Lower lobe of right lung (tissue), 2 donors: ENCODE data around the gene ZNF212. TPM values are rescaled to one million over a fixed set of nuclear protein-coding genes. Genes with fewer than 3 reads are reported as not detected.

Source experiments
- ATAC-seq, 2 donors: fragments of 200-7000 bp; cut with Tn5 transposase; one replicate each; pipeline ENCODE4 v1.9.1; 2020 to 2022; ENCODE audit warnings: mild to moderate bottlenecking in 2 of 2, moderate library complexity in 2 of 2
- DNase-seq: peaks from one replicate; pipeline ENCODE4 v3.0.0-alpha.2; 2020
- H3K27ac ChIP-seq: fragments of 200-600 bp; one replicate; pipeline ENCODE4 v1.8.0; 2022
- H3K27me3 ChIP-seq: fragments of 200-600 bp; one replicate; pipeline ENCODE4 v1.8.0; 2022; ENCODE audit warnings: low read depth
- H3K36me3 ChIP-seq: fragments of 200-600 bp; one replicate; pipeline ENCODE4 v1.8.0; 2022; ENCODE audit warnings: mild to moderate bottlenecking
- H3K4me1 ChIP-seq: fragments of 200-600 bp; one replicate; pipeline ENCODE4 v1.8.0; 2022
- H3K4me3 ChIP-seq: fragments of 200-600 bp; one replicate; pipeline ENCODE4 v1.8.0; 2022; ENCODE audit warnings: mild to moderate bottlenecking
- H3K9me3 ChIP-seq: fragments of 200-600 bp; one replicate; pipeline ENCODE4 v1.8.0; 2022
- CTCF ChIP-seq: fragments of 200-600 bp; IDR thresholded peaks from one replicate; pipeline ENCODE4 v1.8.0; 2022; ENCODE audit warnings: antibody characterized with exemption, mild to moderate bottlenecking
- intact Hi-C: fragments of 100-400 bp; cut with DNase I; formaldehyde crosslinking; loops from one replicate; pipeline ENCODE4 v1.11.0; 2022
- total RNA-seq: library from RNA; stranded (reverse); fragmentation: NEBNext Ultra II Directional; extraction: Animal tissue kit (Norgen Biotek cat#: 25700); gene quantifications from one replicate; pipeline ENCODE4 v1.2.1, GENCODE V29; 2021
- donor health status: DM: no; HTN: yes; CAD: no; lungs with severe emphysema.

The ZNF212 gene
- total RNA-seq, 1 donor from 2014 or later = 10.5 TPM

- Histone ChIP-seq H3K4me1 (no peaks in the 10 kb centered on the region), H3K36me3 (peaks cover 100% of the 10 kb centered on the region), H3K4me3 (no peak overlapping the region), H3K27ac (no peak overlapping the region), H3K27me3 (no peaks in the 10 kb centered on the region), H3K9me3 (no peaks in the 10 kb centered on the region)
- intact Hi-C loops = no loop called here
- ATAC-seq (no peak), DNase-seq (no peak)
- TF ChIP-seq CTCF = no peak
Measured at GRCh38 chr7:149214020-149214720, 25.3 kb upstream of the ZNF212 start.

- H3K36me3 ChIP-seq = peaks cover 100% of the 10 kb centered on the region
- H3K27ac ChIP-seq = no peak overlapping the region
- intact Hi-C loops = no loop called here
- H3K9me3 ChIP-seq = no peaks in the 10 kb centered on the region
- ATAC-seq = no peak
- H3K4me1 ChIP-seq = no peaks in the 10 kb centered on the region
- no peaks in the 10 kb centered on the region for H3K27me3 ChIP-seq
- H3K4me3 ChIP-seq = no peak overlapping the region
- DNase-seq = no peak
- TF ChIP-seq CTCF = no peak
Measured at GRCh38 chr7:149216402-149216801, 23.0 kb upstream of the ZNF212 start.

- H3K27ac ChIP-seq = no peak overlapping the region
- H3K27me3 ChIP-seq = no peaks in the 10 kb centered on the region
- no peak for ATAC-seq
- H3K4me1 ChIP-seq = no peaks in the 10 kb centered on the region
- no peaks in the 10 kb centered on the region for H3K9me3 ChIP-seq
- H3K4me3 ChIP-seq = no peak overlapping the region
- intact Hi-C loops = no loop called here
- no peak for DNase-seq
- no peak for TF ChIP-seq CTCF
- H3K36me3 ChIP-seq = peaks cover 100% of the 10 kb centered on the region
Measured at GRCh38 chr7:149217570-149217969, 21.9 kb upstream of the ZNF212 start.

GRCh38 chr7:149218469-149219420 is 20.7 kb upstream of the ZNF212 start:
- intact Hi-C loops = no loop called here
- DNase-seq = no peak
- H3K4me3 ChIP-seq = no peak overlapping the region
- no peaks in the 10 kb centered on the region for H3K27me3 ChIP-seq
- no peak overlapping the region for H3K27ac ChIP-seq
- TF ChIP-seq CTCF = no peak
- H3K9me3 ChIP-seq = no peaks in the 10 kb centered on the region
- no peak for ATAC-seq
- H3K36me3 ChIP-seq = peaks cover 98% of the 10 kb centered on the region
- H3K4me1 ChIP-seq = no peaks in the 10 kb centered on the region

- Histone ChIP-seq H3K4me3 (no peak overlapping the region), H3K4me1 (no peaks in the 10 kb centered on the region), H3K27ac (no peak overlapping the region), H3K36me3 (peaks cover 96% of the 10 kb centered on the region), H3K9me3 (no peaks in the 10 kb centered on the region), H3K27me3 (no peaks in the 10 kb centered on the region)
- TF ChIP-seq CTCF = no peak
- intact Hi-C loops = no loop called here
- no peak for DNase-seq
- ATAC-seq = no peak
Measured at GRCh38 chr7:149220534-149220933, 18.9 kb upstream of the ZNF212 start.
